HFF-Myc (cell line): ENCODE results near the gene AJAP1.

Experiments
- DNase-seq: peaks from one replicate; pipeline ENCODE4 v3.0.0-alpha.2; 2011; ENCODE audit warnings: low read depth; ENCODE audit errors: extremely low read depth
- H3K4me3 ChIP-seq: replicated peaks from 2 replicates; pipeline ENCODE4 v1.5.1; 2011; ENCODE audit warnings: low read depth, mild to moderate bottlenecking, control low read depth, low read length
- CTCF ChIP-seq: IDR thresholded peaks from 2 replicates; pipeline ENCODE4 v1.5.1; 2012; ENCODE audit warnings: mild to moderate bottlenecking, low read depth, low read length, control low read depth; ENCODE audit errors: missing control alignments

The AJAP1 gene

GRCh38 chr1:4652631-4653327 lies 1.6 kb upstream of the AJAP1 start:
- no peak overlapping the region for H3K4me3 ChIP-seq
- TF ChIP-seq CTCF: peak; percentile 90
- no peak for DNase-seq

GRCh38 chr1:4653328-4653660 lies 1.1 kb upstream of the AJAP1 start:
- H3K4me3 ChIP-seq: no peak overlapping the region
- no peak for TF ChIP-seq CTCF
- DNase-seq: no peak

- TF ChIP-seq CTCF: no peak
- no peak for DNase-seq
- H3K4me3 ChIP-seq: no peak overlapping the region
Measured at GRCh38 chr1:4654764-4655673, 610 bp downstream of the AJAP1 start.

- TF ChIP-seq CTCF: peak; percentile 42
- H3K4me3 ChIP-seq: no peak overlapping the region
- peak; percentile 5 for DNase-seq
Measured at GRCh38 chr1:4655674-4656532, 1.5 kb downstream of the AJAP1 start.

GRCh38 chr1:4656533-4657140 lies 2.2 kb downstream of the AJAP1 start:
- no peak overlapping the region for H3K4me3 ChIP-seq
- DNase-seq: no peak
- no peak for TF ChIP-seq CTCF

- DNase-seq: no peak
- no peak for TF ChIP-seq CTCF
- no peak overlapping the region for H3K4me3 ChIP-seq
Measured at GRCh38 chr1:4657244-4657789, 2.9 kb downstream of the AJAP1 start.
